HCT116 (cell line): ENCODE data around the gene TBCCD1. TPM values are rescaled to one million over a fixed set of nuclear protein-coding genes. Genes with fewer than 3 reads are reported as not detected.
A peak's percentile ranks its signal among the peaks of the same experiment; 100 is the strongest.

Source experiments
- ATAC-seq: fragments of 200-7000 bp; cut with Tn5 transposase; 2 replicates; pipeline ENCODE4 v1.9.1; 2020; ENCODE audit warnings: mild to moderate bottlenecking, moderate library complexity
- Bru-seq: library from RNA; stranded (reverse); fragments of 400-500 nt; gene quantifications from one replicate; lab custom pipeline; 2021; lab: Mats Ljungman, UMichigan
- BruChase-seq, 2 experiments: library from RNA; stranded (reverse); fragments of 400-500 nt; gene quantifications; one replicate each; lab custom pipeline; 2021; lab: Mats Ljungman, UMichigan
- BruUV-seq: library from RNA; stranded (reverse); fragments of 400-500 nt; replicated peaks from 2 replicates; lab custom pipeline; 2021; lab: Mats Ljungman, UMichigan
- CTCF ChIA-PET: fragments of 300-600 bp; sonication (Branson Sonifier 250); formaldehyde crosslinking; loops from one replicate; lab custom pipeline; 2021; ENCODE audit warnings: antibody characterized with exemption; lab: Charles Lee
- POLR2A ChIA-PET: fragments of 300-600, 350-600 bp; sonication (Branson Sonifier 250); formaldehyde crosslinking; loops from one replicate; lab custom pipeline; 2021; ENCODE audit warnings: antibody characterized with exemption; lab: Charles Lee
- RAD21 ChIA-PET, 2 experiments: fragments of 300-600 bp; sonication (Branson Sonifier 250); formaldehyde crosslinking; loops; one replicate each; lab custom pipeline; 2023; ENCODE audit warnings: low total read pairs in 2 of 2; ENCODE audit not compliant: uncharacterized antibody in 2 of 2, unreplicated experiment in 2 of 2, low non-redundant PET in 1 of 2; lab: Charles Lee
- DNase-seq: peaks from one replicate; pipeline ENCODE4 v3.0.0-alpha.2; 2010; ENCODE audit warnings: low read depth, low spot score
- H2AFZ ChIP-seq: fragments of 200-600 bp; shearing (Covaris generic), sonication (generic); 2 replicates; pipeline ENCODE4 v1.6.1; 2017; ENCODE audit warnings: low read depth, mixed run types, mixed read lengths, antibody characterized with exemption, low read length; ENCODE audit not compliant: poor library complexity, severe bottlenecking
- H3K27ac ChIP-seq: 2 replicates; pipeline ENCODE4 v1.5.1; 2012; ENCODE audit warnings: low read depth, low read length
- H3K27me3 ChIP-seq: fragments of 200-600 bp; sonication (generic); 2 replicates; pipeline ENCODE4 v1.6.1; 2016; ENCODE audit warnings: mixed run types, low read length, mixed read lengths; ENCODE audit not compliant: insufficient read depth
- H3K36me3 ChIP-seq, 2 experiments: fragments of 200-500 bp in 1 of 2; fragments of 200-600 bp in 1 of 2; sonication (Bioruptor generic) in 1 of 2; sonication (generic) in 1 of 2; 2 replicates each; pipeline versions ENCODE4 v1.5.1 to v1.6.1; 2014 to 2016; ENCODE audit warnings: low read length in 2 of 2, inconsistent platforms in 1 of 2, mixed read lengths in 1 of 2, mixed run types in 1 of 2; ENCODE audit not compliant: insufficient read depth in 2 of 2, control insufficient read depth in 1 of 2
- H3K4me1 ChIP-seq, 2 experiments: fragments of 200-600 bp in 1 of 2; sonication (generic) in 1 of 2; 2 replicates each; pipeline versions ENCODE4 v1.5.1 to v1.6.1; 2012 to 2017; ENCODE audit warnings: low read length in 2 of 2, inconsistent platforms in 1 of 2, mild to moderate bottlenecking in 1 of 2, mixed read lengths in 1 of 2, mixed run types in 1 of 2, moderate library complexity in 1 of 2; ENCODE audit not compliant: insufficient read depth in 2 of 2, control insufficient read depth in 1 of 2
- H3K4me2 ChIP-seq: fragments of 200-600 bp; sonication (generic); 2 replicates; pipeline ENCODE4 v1.6.1; 2017; ENCODE audit warnings: mixed run types, low read length, mixed read lengths
- H3K4me3 ChIP-seq, 2 experiments: fragments of 200-600 bp in 1 of 2; sonication (generic) in 1 of 2; replicated peaks in 1 of 2; 2 replicates each; pipeline ENCODE4 v1.5.1; 2011 to 2016; ENCODE audit warnings: low read length in 2 of 2, control low read depth in 1 of 2, low read depth in 1 of 2, mild to moderate bottlenecking in 1 of 2, mixed read lengths in 1 of 2, mixed run types in 1 of 2
- H3K79me2 ChIP-seq: fragments of 200-600 bp; sonication (generic); 2 replicates; pipeline ENCODE4 v1.6.1; 2017; ENCODE audit warnings: mild to moderate bottlenecking, mixed run types, low read length, moderate library complexity, mixed read lengths; ENCODE audit not compliant: insufficient read depth
- H3K9ac ChIP-seq: fragments of 200-600 bp; sonication (generic); 2 replicates; pipeline ENCODE4 v1.6.1; 2016; ENCODE audit warnings: low read length, mixed read lengths
- H3K9me2 ChIP-seq: fragments of 200-600 bp; sonication (generic), shearing (Covaris generic); 2 replicates; pipeline ENCODE4 v1.6.1; 2017; ENCODE audit warnings: mixed run types, mild to moderate bottlenecking, moderate library complexity; ENCODE audit not compliant: insufficient read depth
- H3K9me3 ChIP-seq, 2 experiments: fragments of 200-500 bp in 1 of 2; fragments of 200-600 bp in 1 of 2; sonication (Bioruptor generic) in 1 of 2; sonication (generic) in 1 of 2; 2 replicates each; pipeline ENCODE4 v1.6.1; 2014 to 2017; ENCODE audit warnings: low read length in 2 of 2, mixed read lengths in 2 of 2, inconsistent platforms in 1 of 2, low read depth in 1 of 2, mild to moderate bottlenecking in 1 of 2, mixed run types in 1 of 2, moderate library complexity in 1 of 2; ENCODE audit not compliant: control insufficient read depth in 1 of 2, insufficient read depth in 1 of 2
- H4K20me1 ChIP-seq: fragments of 200-600 bp; sonication (generic), shearing (Covaris generic); 2 replicates; pipeline ENCODE4 v1.6.1; 2017; ENCODE audit warnings: mixed run types, mild to moderate bottlenecking, moderate library complexity; ENCODE audit not compliant: insufficient read depth
- CBX3 ChIP-seq: IDR thresholded peaks from 2 replicates; pipeline ENCODE4 v1.6.1; 2012; ENCODE audit warnings: low read depth
- EGR1 ChIP-seq: IDR thresholded peaks from 2 replicates; pipeline ENCODE4 v1.6.1; 2012; ENCODE audit warnings: low read depth
- POLR2A ChIP-seq: IDR thresholded peaks from 2 replicates; pipeline ENCODE4 v1.7.0; 2011; ENCODE audit warnings: borderline replicate concordance; ENCODE audit not compliant: insufficient read depth, insufficient read length; ENCODE audit errors: extremely low read depth
- POLR2AphosphoS5 ChIP-seq: IDR thresholded peaks from 2 replicates; pipeline ENCODE4 v1.6.1; 2011; ENCODE audit warnings: mild to moderate bottlenecking, low read depth, low read length, moderate library complexity
- SIN3A ChIP-seq: IDR thresholded peaks from 2 replicates; pipeline ENCODE4 v1.6.1; 2012; ENCODE audit warnings: low read depth
- SRF ChIP-seq: IDR thresholded peaks from 2 replicates; pipeline ENCODE4 v1.6.1; 2012; ENCODE audit warnings: low read depth
- TCF7L2 ChIP-seq: IDR thresholded peaks from 2 replicates; pipeline ENCODE4 v1.7.0; 2011; ENCODE audit warnings: borderline replicate concordance, inconsistent platforms; ENCODE audit not compliant: insufficient read depth, insufficient read length; ENCODE audit errors: extremely low read depth
- YY1 ChIP-seq: IDR thresholded peaks from 2 replicates; pipeline ENCODE4 v1.6.1; 2011; ENCODE audit warnings: low read length, low read depth, moderate library complexity, mild to moderate bottlenecking; ENCODE audit not compliant: insufficient replicate concordance; ENCODE audit errors: extremely low read depth
- ZFX ChIP-seq: fragments of 450-650 bp; IDR thresholded peaks from 2 replicates; pipeline ENCODE4 v1.6.1; 2017
- intact Hi-C: fragments of 100-400 bp; cut with micrococcal nuclease; formaldehyde crosslinking; loops from 2 replicates; pipeline ENCODE4 v1.10.0; 2022
- long read RNA-seq: library from polyadenylated mRNA; unstranded; transcript quantifications from one replicate; pipeline ENCODE4 v2.0.0, GENCODE V29; 2021; ENCODE audit not compliant: unreplicated experiment
- polyA plus RNA-seq: library from polyadenylated mRNA; unstranded; fragments of >200 nt; gene quantifications from 2 replicates; pipeline ENCODE4 v1.2.1, GENCODE V29; 2012; ENCODE audit warnings: missing spikeins
- total RNA-seq: library from RNA; stranded (reverse); gene quantifications from one replicate; pipeline ENCODE4 v1.2.1, GENCODE V29; 2021; ENCODE audit not compliant: unreplicated experiment
- TF ChIP-seq, protein P1 (sequence below): IDR thresholded peaks from 2 replicates; pipeline ENCODE4 v1.6.1; 2012; ENCODE audit warnings: low read depth
- TF ChIP-seq, protein P2 (sequence below): IDR thresholded peaks from 2 replicates; pipeline ENCODE4 v1.6.1; 2012

Gene TBCCD1, protein sequence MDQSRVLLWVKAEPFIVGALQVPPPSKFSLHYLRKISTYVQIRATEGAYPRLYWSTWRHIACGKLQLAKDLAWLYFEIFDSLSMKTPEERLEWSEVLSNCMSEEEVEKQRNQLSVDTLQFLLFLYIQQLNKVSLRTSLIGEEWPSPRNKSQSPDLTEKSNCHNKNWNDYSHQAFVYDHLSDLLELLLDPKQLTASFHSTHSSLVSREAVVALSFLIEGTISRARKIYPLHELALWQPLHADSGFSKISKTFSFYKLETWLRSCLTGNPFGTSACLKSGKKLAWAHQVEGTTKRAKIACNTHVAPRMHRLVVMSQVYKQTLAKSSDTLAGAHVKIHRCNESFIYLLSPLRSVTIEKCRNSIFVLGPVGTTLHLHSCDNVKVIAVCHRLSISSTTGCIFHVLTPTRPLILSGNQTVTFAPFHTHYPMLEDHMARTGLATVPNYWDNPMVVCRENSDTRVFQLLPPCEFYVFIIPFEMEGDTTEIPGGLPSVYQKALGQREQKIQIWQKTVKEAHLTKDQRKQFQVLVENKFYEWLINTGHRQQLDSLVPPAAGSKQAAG
- total RNA-seq (16.8 TPM), Bru-seq, nascent RNA (percentile 77 among the genes with signal in this experiment), BruChase-seq, experiment 1, labeled RNA remaining after a 6-hour chase (percentile 71 among the genes with signal in this experiment), BruChase-seq, experiment 2, labeled RNA remaining after a 2-hour chase (percentile 77 among the genes with signal in this experiment)
- polyA plus RNA-seq = 7.0 and 10.0 TPM in 2 replicates
- long read RNA-seq, transcript TBCCD1-201 (8 exons, 2,441 nt) = major isoform, 27 of 38 reads
- long read RNA-seq, partial matches to known transcripts = 1 of 38 reads
- long read RNA-seq, other reads (novel, unspliced or antisense) = 6 of 38 reads

DNA sequence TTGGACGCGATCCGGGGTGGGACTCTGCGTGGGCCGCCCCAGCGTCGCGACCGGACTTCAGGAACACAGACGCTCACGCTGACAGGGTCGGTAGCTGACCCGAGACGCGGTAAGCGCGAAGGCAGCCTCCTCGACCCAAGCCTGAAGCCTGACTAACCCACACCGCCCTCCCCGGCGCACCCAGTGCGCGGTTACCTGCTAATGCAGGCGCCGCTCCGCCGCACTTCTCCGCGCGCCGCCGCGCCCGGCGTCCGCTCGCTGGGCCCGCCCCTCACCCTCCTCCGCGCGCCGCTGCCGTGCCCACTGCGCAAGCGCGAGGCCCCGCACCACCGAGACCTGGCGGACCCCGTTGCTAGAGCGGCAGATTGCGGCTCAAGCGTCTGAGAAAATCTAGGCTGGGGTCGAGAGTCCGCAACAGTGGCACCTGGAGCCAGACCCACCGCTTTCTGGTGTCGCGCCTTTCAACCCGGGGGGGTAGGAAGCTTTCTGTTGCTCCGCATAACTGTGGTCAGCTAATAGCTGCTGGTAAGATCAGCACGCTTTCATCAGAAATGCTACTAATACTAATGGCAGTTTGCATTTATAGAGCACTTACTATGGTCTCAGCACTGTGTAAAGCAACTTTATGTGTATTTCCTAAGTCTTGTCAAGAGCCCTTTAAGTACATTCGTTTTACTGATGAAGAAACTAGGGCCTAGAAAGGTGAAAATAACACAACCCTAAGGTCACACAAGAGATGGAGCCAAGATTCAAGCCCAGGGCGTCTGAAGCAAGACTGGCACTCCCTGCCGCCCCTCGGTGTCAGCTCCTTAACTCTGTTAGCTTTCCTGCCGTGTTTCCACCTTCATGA is at the start of gene TBCCD1:
TBCCD1 (minus strand) TSS at position 268 of the 850 bp plus-strand sequence. CDS start 3,010 bp downstream, outside the sequence.
- TSS peak; percentile 29 for BruUV-seq
- H3K27ac ChIP-seq = peak within 1 kb of the TSS; percentile 71
- ChIA-PET POLR2A (interaction anchor here (0.5 to 1.3 kb wide), 3 partner anchors 25 to 217 kb away, joined by 3 read pairs; no protein-coding TSS in a partner anchor), CTCF (interaction anchor here (1.3 to 3.4 kb wide), 2 partner anchors 49 to 624 kb away, joined by 3 to 12 read pairs; no protein-coding TSS in a partner anchor), RAD21 (no interaction called here)
- peaks cover 72% of the 10 kb centered on the region for H3K79me2 ChIP-seq
- H2AFZ ChIP-seq = peak within 1 kb of the TSS; percentile 53
- H3K9me2 ChIP-seq = no peaks in the 10 kb centered on the region
- peak within 1 kb of the TSS; percentile 90 for H3K9ac ChIP-seq
- peaks cover 3 to 12% of the 10 kb centered on the region in 2 experiments; a peak in 2 of 4 replicates for H3K36me3 ChIP-seq
- peak; percentile 56 for ATAC-seq
- no peaks in the 10 kb centered on the region for H3K9me3 ChIP-seq
- peaks cover 11 to 32% of the 10 kb centered on the region in 2 experiments for H3K4me1 ChIP-seq
- TF ChIP-seq, protein P1, sequence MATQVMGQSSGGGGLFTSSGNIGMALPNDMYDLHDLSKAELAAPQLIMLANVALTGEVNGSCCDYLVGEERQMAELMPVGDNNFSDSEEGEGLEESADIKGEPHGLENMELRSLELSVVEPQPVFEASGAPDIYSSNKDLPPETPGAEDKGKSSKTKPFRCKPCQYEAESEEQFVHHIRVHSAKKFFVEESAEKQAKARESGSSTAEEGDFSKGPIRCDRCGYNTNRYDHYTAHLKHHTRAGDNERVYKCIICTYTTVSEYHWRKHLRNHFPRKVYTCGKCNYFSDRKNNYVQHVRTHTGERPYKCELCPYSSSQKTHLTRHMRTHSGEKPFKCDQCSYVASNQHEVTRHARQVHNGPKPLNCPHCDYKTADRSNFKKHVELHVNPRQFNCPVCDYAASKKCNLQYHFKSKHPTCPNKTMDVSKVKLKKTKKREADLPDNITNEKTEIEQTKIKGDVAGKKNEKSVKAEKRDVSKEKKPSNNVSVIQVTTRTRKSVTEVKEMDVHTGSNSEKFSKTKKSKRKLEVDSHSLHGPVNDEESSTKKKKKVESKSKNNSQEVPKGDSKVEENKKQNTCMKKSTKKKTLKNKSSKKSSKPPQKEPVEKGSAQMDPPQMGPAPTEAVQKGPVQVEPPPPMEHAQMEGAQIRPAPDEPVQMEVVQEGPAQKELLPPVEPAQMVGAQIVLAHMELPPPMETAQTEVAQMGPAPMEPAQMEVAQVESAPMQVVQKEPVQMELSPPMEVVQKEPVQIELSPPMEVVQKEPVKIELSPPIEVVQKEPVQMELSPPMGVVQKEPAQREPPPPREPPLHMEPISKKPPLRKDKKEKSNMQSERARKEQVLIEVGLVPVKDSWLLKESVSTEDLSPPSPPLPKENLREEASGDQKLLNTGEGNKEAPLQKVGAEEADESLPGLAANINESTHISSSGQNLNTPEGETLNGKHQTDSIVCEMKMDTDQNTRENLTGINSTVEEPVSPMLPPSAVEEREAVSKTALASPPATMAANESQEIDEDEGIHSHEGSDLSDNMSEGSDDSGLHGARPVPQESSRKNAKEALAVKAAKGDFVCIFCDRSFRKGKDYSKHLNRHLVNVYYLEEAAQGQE = no peak
- peak; percentile 32; the same call in 1 of the 2 replicates for TF ChIP-seq ZFX
- TF ChIP-seq, protein P2, sequence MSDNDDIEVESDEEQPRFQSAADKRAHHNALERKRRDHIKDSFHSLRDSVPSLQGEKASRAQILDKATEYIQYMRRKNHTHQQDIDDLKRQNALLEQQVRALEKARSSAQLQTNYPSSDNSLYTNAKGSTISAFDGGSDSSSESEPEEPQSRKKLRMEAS = peak; percentile 68
- peak; percentile 53 for TF ChIP-seq YY1
- peak; percentile 99 for TF ChIP-seq POLR2AphosphoS5
- peak; percentile 91 for TF ChIP-seq POLR2A
- TF ChIP-seq CBX3 = peak; percentile 82
- peak; percentile 44 for TF ChIP-seq EGR1
- no peak for TF ChIP-seq TCF7L2
- peak; percentile 91 for TF ChIP-seq SIN3A
- TF ChIP-seq SRF = peak; percentile 26; the same call in 1 of the 2 replicates
- H3K4me2 ChIP-seq = peak within 1 kb of the TSS; percentile 93
- H3K4me3 ChIP-seq = peak within 1 kb of the TSS; percentile 91 to 95
- H3K27me3 ChIP-seq = no peaks in the 10 kb centered on the region
- no peaks in the 10 kb centered on the region for H4K20me1 ChIP-seq
- DNase-seq = peak; percentile 83
- intact Hi-C loops = loop anchor here (5.0 kb wide), 1 partner anchor 240 kb away; the partner anchor contains the start of gene RFC4
